ENCODE data around the gene EPHA3. TPM values are rescaled to one million over a fixed set of nuclear protein-coding genes. Genes with fewer than 3 reads are reported as not detected.
A peak's percentile ranks its signal among the peaks of the same experiment; 100 is the strongest.

EPHA3 gene
- total RNA-seq, 2 donors from 2014 or later, result 3.5 to 10.2 TPM

GRCh38 chr3:89300526-89300925, 193.1 kb downstream of the EPHA3 start:
- ATAC-seq (ENCODE audit: insufficient number of reproducible peaks, low FRiP score, low read depth) (no peak), DNase-seq (ENCODE audit: low spot score) (no peak)
- no peaks in the 10 kb centered on the region for H3K36me3 ChIP-seq
- no peak overlapping the region for H3K27ac ChIP-seq
- no peak for TF ChIP-seq CTCF (IDR thresholded peaks at IDR 0.05)
- H3K27me3 ChIP-seq (replicated peaks; ENCODE audit: insufficient read depth), result no peaks in the 10 kb centered on the region
- no peaks in the 10 kb centered on the region for H3K9me3 ChIP-seq
- no peak overlapping the region for H3K4me3 ChIP-seq
- no peaks in the 10 kb centered on the region for H3K4me1 ChIP-seq (ENCODE audit: control insufficient read depth in 1 of 2, low read depth in 2 of 2)

- H3K27ac ChIP-seq, result no peak overlapping the region
- H3K9me3 ChIP-seq, result no peaks in the 10 kb centered on the region
- no peaks in the 10 kb centered on the region for H3K4me1 ChIP-seq (ENCODE audit: control insufficient read depth in 1 of 2, low read depth in 2 of 2)
- no peak for TF ChIP-seq CTCF (IDR thresholded peaks at IDR 0.05)
- DNase-seq (ENCODE audit: low spot score), result no peak
- H3K27me3 ChIP-seq (replicated peaks; ENCODE audit: insufficient read depth), result no peaks in the 10 kb centered on the region
- peak overlapping the region; percentile 27 for H3K4me3 ChIP-seq
- no peaks in the 10 kb centered on the region for H3K36me3 ChIP-seq
- ATAC-seq (ENCODE audit: insufficient number of reproducible peaks, low FRiP score, low read depth), result no peak
These were observed 193.6 kb downstream of the EPHA3 start for GRCh38 chr3:89300981-89301380.

- no peak overlapping the region for H3K27ac ChIP-seq
- H3K27me3 ChIP-seq (replicated peaks; ENCODE audit: insufficient read depth), result no peaks in the 10 kb centered on the region
- H3K36me3 ChIP-seq, result no peaks in the 10 kb centered on the region
- no peak for ATAC-seq (ENCODE audit: insufficient number of reproducible peaks, low FRiP score, low read depth)
- H3K9me3 ChIP-seq, result no peaks in the 10 kb centered on the region
- no peak for TF ChIP-seq CTCF (IDR thresholded peaks at IDR 0.05)
- no peak overlapping the region for H3K4me3 ChIP-seq
- H3K4me1 ChIP-seq (ENCODE audit: control insufficient read depth in 1 of 2, low read depth in 2 of 2), result no peaks in the 10 kb centered on the region
- no peak for DNase-seq (ENCODE audit: low spot score)
These were observed 196.3 kb downstream of the EPHA3 start for GRCh38 chr3:89303701-89304100.

GRCh38 chr3:89306540-89306939, 199.1 kb downstream of the EPHA3 start:
- ATAC-seq (ENCODE audit: insufficient number of reproducible peaks, low FRiP score, low read depth) (no peak), DNase-seq (ENCODE audit: low spot score) (no peak)
- TF ChIP-seq CTCF (IDR thresholded peaks at IDR 0.05), result no peak

GRCh38 chr3:89311581-89311980, 204.2 kb downstream of the EPHA3 start:
- H3K9me3 ChIP-seq, result no peaks in the 10 kb centered on the region
- DNase-seq (ENCODE audit: low spot score), result no peak
- no peaks in the 10 kb centered on the region for H3K36me3 ChIP-seq
- H3K27ac ChIP-seq, result no peak overlapping the region
- no peak for TF ChIP-seq CTCF (IDR thresholded peaks at IDR 0.05)
- no peak for ATAC-seq (ENCODE audit: insufficient number of reproducible peaks, low FRiP score, low read depth)
- no peaks in the 10 kb centered on the region for H3K27me3 ChIP-seq (replicated peaks; ENCODE audit: insufficient read depth)
- H3K4me3 ChIP-seq, result no peak overlapping the region
- peaks cover 0 to 3% of the 10 kb centered on the region in 2 donors for H3K4me1 ChIP-seq (ENCODE audit: control insufficient read depth in 1 of 2, low read depth in 2 of 2)

More at GRCh38 chr3:89306540-89306939, 199.1 kb downstream of the EPHA3 start:
- Histone ChIP-seq H3K27me3 (replicated peaks; ENCODE audit: insufficient read depth) (no peaks in the 10 kb centered on the region), H3K9me3 (no peaks in the 10 kb centered on the region), H3K27ac (no peak overlapping the region), H3K4me1 (ENCODE audit: control insufficient read depth in 1 of 2, low read depth in 2 of 2) (peaks cover 0 to under 1% of the 10 kb centered on the region in 2 donors), H3K36me3 (no peaks in the 10 kb centered on the region), H3K4me3 (no peak overlapping the region)

Measured in thoracic aorta (tissue), 2 donors.